ENCODE results near the gene PTPN5.

Gene PTPN5

DNA sequence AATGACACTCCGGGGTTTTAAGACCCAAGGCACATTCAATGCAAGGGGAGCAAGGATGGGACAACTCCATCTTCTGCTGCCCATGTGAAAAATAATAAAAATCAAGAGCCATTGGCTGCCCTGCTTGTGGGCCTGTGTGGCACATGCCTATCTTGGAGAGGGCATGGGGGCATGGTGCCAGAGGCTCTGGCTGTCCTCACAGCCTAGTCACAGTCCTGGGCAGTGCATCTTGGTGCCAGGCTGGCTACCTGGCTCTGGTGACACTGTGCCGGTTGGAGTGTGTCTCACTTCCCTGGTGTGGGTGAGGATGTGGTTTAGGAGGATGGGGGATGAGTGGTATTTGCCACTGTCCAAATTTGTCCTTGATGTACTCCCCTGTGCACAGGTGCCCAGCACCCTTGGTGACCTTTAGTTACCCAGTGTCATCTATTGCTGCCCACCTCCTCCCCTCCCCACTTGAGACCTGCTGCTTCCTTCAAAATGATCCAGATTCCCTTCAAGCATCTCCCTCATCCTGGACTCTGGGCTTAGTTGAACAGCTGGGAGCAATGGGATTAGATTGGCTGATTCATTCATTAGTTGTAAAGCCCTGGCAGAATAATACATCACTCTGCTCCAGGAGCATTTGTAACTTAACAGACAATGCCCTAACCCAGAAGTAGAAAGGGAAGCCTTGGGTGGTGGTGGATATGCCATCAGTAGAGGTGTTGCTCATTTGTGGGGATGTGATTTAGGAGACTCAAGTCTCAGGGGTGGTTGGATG, 88.4 kb downstream of the PTPN5 start:
- Histone ChIP-seq H3K4me2 (ENCODE audit: low read length) (no peak overlapping the region), H3K79me2 (ENCODE audit: control insufficient read depth, insufficient read depth, low read length, poor library complexity) (no peaks in the 10 kb centered on the region), H2BK12ac (ENCODE audit: low read length) (no peak overlapping the region), H3K4ac (ENCODE audit: low read depth, low read length) (no peak overlapping the region), H3K27me3 (ENCODE audit: insufficient read depth, low read length) (no peaks in the 10 kb centered on the region), H4K8ac (ENCODE audit: low read depth, low read length) (no peak overlapping the region), H3K9me3 (ENCODE audit: insufficient read depth, low read depth, low read length) (peaks cover 3% of the 10 kb centered on the region), H4K12ac (ENCODE audit: low read depth, low read length) (no peak overlapping the region), H4K91ac (ENCODE audit: low read depth, low read length) (no peak overlapping the region), H3K9ac (ENCODE audit: low read length) (no peak overlapping the region), H2AFZ (ENCODE audit: insufficient read depth, low read length, poor library complexity) (no peak overlapping the region), H3K36me3 (ENCODE audit: control insufficient read depth in 1 of 2, insufficient read depth in 2 of 2, low read length in 2 of 2) (no peaks in the 10 kb centered on the region), H3K27ac (ENCODE audit: low read depth, low read length) (no peak overlapping the region), H3K18ac (ENCODE audit: low read length) (no peak overlapping the region), H3K79me1 (ENCODE audit: low read length) (no peaks in the 10 kb centered on the region), H2BK120ac (ENCODE audit: insufficient read depth, low read length, poor library complexity) (no peak overlapping the region), H3K4me1 (ENCODE audit: control insufficient read depth in 1 of 2, insufficient read depth in 2 of 2, low read length in 2 of 2) (peaks cover 0 to 7% of the 10 kb centered on the region in 2 experiments), H3K23ac (ENCODE audit: low read length) (no peak overlapping the region), H2BK5ac (ENCODE audit: low read depth, low read length, poor library complexity) (no peak overlapping the region), H3K14ac (ENCODE audit: low read length) (no peak overlapping the region), H3K4me3 (ENCODE audit: low read depth, low read length) (no peak overlapping the region), H2AK5ac (ENCODE audit: low read length) (no peak overlapping the region)
- no CpG with 5 or more reads among the region's 2 CpGs for WGBS (ENCODE audit: extremely low coverage, insufficient coverage, insufficient read length)
- no peak for DNase-seq

DNA sequence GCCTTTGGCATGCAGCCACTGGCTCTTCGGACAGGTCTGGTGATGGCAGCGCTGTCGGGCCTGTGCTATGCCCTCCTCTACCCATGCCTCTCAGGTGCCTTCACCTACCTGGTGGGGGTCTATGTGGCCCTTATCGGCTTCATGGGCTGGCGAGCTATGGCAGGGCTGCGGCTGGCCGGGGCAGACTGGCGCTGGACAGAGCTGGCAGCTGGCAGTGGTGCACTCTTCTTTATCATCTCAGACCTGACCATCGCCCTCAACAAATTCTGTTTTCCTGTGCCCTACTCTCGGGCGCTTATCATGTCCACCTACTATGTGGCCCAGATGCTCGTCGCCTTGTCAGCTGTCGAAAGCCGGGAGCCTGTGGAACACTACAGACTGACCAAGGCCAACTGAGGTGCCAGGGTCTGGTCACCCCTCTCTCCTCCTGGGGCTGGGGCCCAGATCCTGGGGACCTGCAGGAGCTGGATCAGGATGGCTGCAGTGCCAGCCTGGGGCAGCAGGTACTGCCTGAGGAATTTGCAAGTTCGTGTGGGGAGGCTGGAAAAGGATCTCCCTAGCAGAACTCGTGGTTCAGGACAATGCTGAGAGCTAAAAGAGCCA, 89.9 kb downstream of the PTPN5 start:
- Histone ChIP-seq H2BK12ac (ENCODE audit: low read length) (no peak overlapping the region), H3K9me3 (ENCODE audit: insufficient read depth, low read depth, low read length) (no peaks in the 10 kb centered on the region), H3K4ac (ENCODE audit: low read depth, low read length) (no peak overlapping the region), H4K12ac (ENCODE audit: low read depth, low read length) (no peak overlapping the region), H3K36me3 (ENCODE audit: control insufficient read depth in 1 of 2, insufficient read depth in 2 of 2, low read length in 2 of 2) (no peaks in the 10 kb centered on the region), H3K9ac (ENCODE audit: low read length) (no peak overlapping the region), H3K4me1 (ENCODE audit: control insufficient read depth in 1 of 2, insufficient read depth in 2 of 2, low read length in 2 of 2) (peaks cover 0 to 7% of the 10 kb centered on the region in 2 experiments), H3K27me3 (ENCODE audit: insufficient read depth, low read length) (no peaks in the 10 kb centered on the region), H3K79me1 (ENCODE audit: low read length) (no peaks in the 10 kb centered on the region), H3K79me2 (ENCODE audit: control insufficient read depth, insufficient read depth, low read length, poor library complexity) (no peaks in the 10 kb centered on the region), H3K4me3 (ENCODE audit: low read depth, low read length) (no peak overlapping the region), H3K27ac (ENCODE audit: low read depth, low read length) (no peak overlapping the region), H2BK5ac (ENCODE audit: low read depth, low read length, poor library complexity) (no peak overlapping the region), H2AK5ac (ENCODE audit: low read length) (no peak overlapping the region), H4K91ac (ENCODE audit: low read depth, low read length) (no peak overlapping the region), H3K23ac (ENCODE audit: low read length) (no peak overlapping the region), H3K14ac (ENCODE audit: low read length) (no peak overlapping the region), H2BK120ac (ENCODE audit: insufficient read depth, low read length, poor library complexity) (no peak overlapping the region), H3K4me2 (ENCODE audit: low read length) (no peak overlapping the region), H3K18ac (ENCODE audit: low read length) (no peak overlapping the region), H4K8ac (ENCODE audit: low read depth, low read length) (no peak overlapping the region), H2AFZ (ENCODE audit: insufficient read depth, low read length, poor library complexity) (no peak overlapping the region)
- WGBS (ENCODE audit: extremely low coverage, insufficient coverage, insufficient read length) = no CpG with 5 or more reads among the region's 17 CpGs
- no peak for DNase-seq

DNA sequence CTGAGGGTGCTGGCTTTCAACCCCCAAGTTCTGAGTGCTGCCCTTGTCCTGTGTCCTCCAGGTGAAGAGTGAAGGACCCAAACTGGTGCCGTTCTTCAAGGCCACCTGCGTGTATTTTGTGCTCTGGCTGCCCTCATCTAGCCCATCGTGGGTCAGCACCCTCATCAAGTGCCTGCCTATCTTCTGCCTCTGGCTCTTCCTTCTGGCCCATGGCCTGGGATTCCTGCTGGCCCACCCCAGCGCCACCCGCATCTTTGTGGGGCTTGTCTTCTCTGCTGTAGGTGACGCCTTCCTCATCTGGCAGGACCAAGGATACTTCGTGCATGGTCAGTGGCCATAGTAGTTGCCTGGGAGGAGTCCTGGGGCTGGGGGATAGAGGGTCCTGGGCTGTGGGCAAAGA, 90.7 kb downstream of the PTPN5 start:
- Histone ChIP-seq H3K23ac (ENCODE audit: low read length) (no peak overlapping the region), H3K18ac (ENCODE audit: low read length) (no peak overlapping the region), H2BK120ac (ENCODE audit: insufficient read depth, low read length, poor library complexity) (no peak overlapping the region), H2AFZ (ENCODE audit: insufficient read depth, low read length, poor library complexity) (no peak overlapping the region), H4K12ac (ENCODE audit: low read depth, low read length) (no peak overlapping the region), H3K79me2 (ENCODE audit: control insufficient read depth, insufficient read depth, low read length, poor library complexity) (no peaks in the 10 kb centered on the region), H4K91ac (ENCODE audit: low read depth, low read length) (no peak overlapping the region), H3K27ac (ENCODE audit: low read depth, low read length) (no peak overlapping the region), H3K36me3 (ENCODE audit: control insufficient read depth in 1 of 2, insufficient read depth in 2 of 2, low read length in 2 of 2) (no peaks in the 10 kb centered on the region), H4K8ac (ENCODE audit: low read depth, low read length) (no peak overlapping the region), H3K4me2 (ENCODE audit: low read length) (no peak overlapping the region), H3K27me3 (ENCODE audit: insufficient read depth, low read length) (no peaks in the 10 kb centered on the region), H3K4me1 (ENCODE audit: control insufficient read depth in 1 of 2, insufficient read depth in 2 of 2, low read length in 2 of 2) (peaks cover 0 to 7% of the 10 kb centered on the region in 2 experiments), H3K9ac (ENCODE audit: low read length) (no peak overlapping the region), H3K4me3 (ENCODE audit: low read depth, low read length) (no peak overlapping the region), H2BK5ac (ENCODE audit: low read depth, low read length, poor library complexity) (no peak overlapping the region), H3K14ac (ENCODE audit: low read length) (no peak overlapping the region), H2BK12ac (ENCODE audit: low read length) (no peak overlapping the region), H3K4ac (ENCODE audit: low read depth, low read length) (no peak overlapping the region), H2AK5ac (ENCODE audit: low read length) (no peak overlapping the region), H3K79me1 (ENCODE audit: low read length) (no peaks in the 10 kb centered on the region), H3K9me3 (ENCODE audit: insufficient read depth, low read depth, low read length) (no peaks in the 10 kb centered on the region)
- no peak for DNase-seq
- WGBS (ENCODE audit: extremely low coverage, insufficient coverage, insufficient read length) = no CpG with 5 or more reads among the region's 7 CpGs

DNA sequence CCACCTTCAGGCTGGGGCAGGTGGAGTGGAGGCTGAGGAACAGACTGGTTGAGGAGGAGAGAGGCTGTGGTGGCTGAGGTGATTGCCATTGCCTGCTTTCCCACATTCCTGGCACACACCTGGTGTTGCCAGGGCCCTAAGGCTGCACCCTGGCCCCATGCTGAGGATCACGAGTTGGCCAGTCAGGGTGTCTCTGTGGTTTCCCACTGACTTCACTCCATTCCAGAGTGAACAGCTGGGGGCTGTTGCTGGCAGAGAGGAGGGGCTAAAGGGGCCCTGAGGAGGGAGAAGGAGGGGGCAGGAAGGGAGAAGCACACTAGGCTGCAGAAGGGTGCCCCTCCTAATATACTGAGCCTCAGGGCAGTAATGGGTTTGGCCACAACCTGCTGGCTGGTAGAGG, 91.2 kb downstream of the PTPN5 start:
- H2BK5ac ChIP-seq (ENCODE audit: low read depth, low read length, poor library complexity) = no peak overlapping the region
- H3K79me1 ChIP-seq (ENCODE audit: low read length) = no peaks in the 10 kb centered on the region
- DNase-seq = no peak
- H3K27me3 ChIP-seq (ENCODE audit: insufficient read depth, low read length) = no peaks in the 10 kb centered on the region
- H3K18ac ChIP-seq (ENCODE audit: low read length) = no peak overlapping the region
- H4K8ac ChIP-seq (ENCODE audit: low read depth, low read length) = no peak overlapping the region
- no peak overlapping the region for H2AK5ac ChIP-seq (ENCODE audit: low read length)
- H3K4ac ChIP-seq (ENCODE audit: low read depth, low read length) = no peak overlapping the region
- H2BK12ac ChIP-seq (ENCODE audit: low read length) = no peak overlapping the region
- H3K79me2 ChIP-seq (ENCODE audit: control insufficient read depth, insufficient read depth, low read length, poor library complexity) = no peaks in the 10 kb centered on the region
- no peak overlapping the region for H3K14ac ChIP-seq (ENCODE audit: low read length)
- H3K23ac ChIP-seq (ENCODE audit: low read length) = no peak overlapping the region
- H3K4me1 ChIP-seq (ENCODE audit: control insufficient read depth in 1 of 2, insufficient read depth in 2 of 2, low read length in 2 of 2) = peaks cover 0 to 7% of the 10 kb centered on the region in 2 experiments
- WGBS (ENCODE audit: extremely low coverage, insufficient coverage, insufficient read length) = no CpG with 5 or more reads among the region's 1 CpG
- no peak overlapping the region for H4K91ac ChIP-seq (ENCODE audit: low read depth, low read length)
- no peak overlapping the region for H3K27ac ChIP-seq (ENCODE audit: low read depth, low read length)
- no peak overlapping the region for H2BK120ac ChIP-seq (ENCODE audit: insufficient read depth, low read length, poor library complexity)
- H3K4me3 ChIP-seq (ENCODE audit: low read depth, low read length) = no peak overlapping the region
- no peak overlapping the region for H2AFZ ChIP-seq (ENCODE audit: insufficient read depth, low read length, poor library complexity)
- H3K36me3 ChIP-seq (ENCODE audit: control insufficient read depth in 1 of 2, insufficient read depth in 2 of 2, low read length in 2 of 2) = no peaks in the 10 kb centered on the region
- no peak overlapping the region for H3K9ac ChIP-seq (ENCODE audit: low read length)
- H3K4me2 ChIP-seq (ENCODE audit: low read length) = no peak overlapping the region
- no peak overlapping the region for H4K12ac ChIP-seq (ENCODE audit: low read depth, low read length)
- H3K9me3 ChIP-seq (ENCODE audit: insufficient read depth, low read depth, low read length) = no peaks in the 10 kb centered on the region
